ENCODE measurements around the gene NAA10. TPM values are rescaled to one million over a fixed set of nuclear protein-coding genes. Genes with fewer than 3 reads are reported as not detected.

NAA10 gene
- total RNA-seq, 1 experiment from 2014 or later = 124 TPM

DNA sequence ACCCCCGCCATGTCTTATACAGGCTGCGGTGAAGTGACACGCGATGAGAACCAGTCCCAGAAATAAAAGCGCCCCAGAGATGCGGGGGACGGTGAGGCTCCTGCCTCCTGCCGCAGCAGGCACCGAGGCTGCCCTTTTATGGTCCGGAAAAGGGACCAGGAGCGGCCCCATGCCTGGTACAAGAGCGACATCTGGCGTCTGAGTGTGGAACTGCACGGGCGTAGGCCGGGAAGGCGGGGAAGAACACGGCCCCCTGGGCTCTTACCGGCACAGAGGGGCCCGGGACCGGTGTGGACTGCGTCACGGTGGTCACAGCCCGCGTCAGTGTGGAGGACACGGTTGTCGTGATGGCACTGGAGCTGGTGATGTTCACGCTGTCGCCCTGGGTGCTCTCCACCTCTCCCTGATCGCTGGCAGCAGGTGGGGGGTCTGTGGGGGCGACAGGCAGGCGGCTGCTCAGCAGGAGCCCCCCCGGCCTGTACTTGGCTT lies 18.5 kb upstream of the NAA10 start:
- Histone ChIP-seq H3K4me1 (ENCODE audit: control insufficient read depth in 1 of 2, insufficient read depth in 2 of 2, low read length in 2 of 2) (no peaks in the 10 kb centered on the region), H3K9me3 (ENCODE audit: control insufficient read depth in 1 of 2, insufficient read depth in 1 of 2, low read depth in 1 of 2, low read length in 2 of 2) (no peaks in the 10 kb centered on the region), H3K27me3 (ENCODE audit: insufficient read depth, low read length) (no peaks in the 10 kb centered on the region), H3K9ac (ENCODE audit: low read length) (no peak overlapping the region), H3K36me3 (ENCODE audit: control insufficient read depth in 1 of 2, insufficient read depth in 2 of 2, low read length in 2 of 2) (peaks cover 0 to 17% of the 10 kb centered on the region in 2 experiments; a peak in 1 of 4 replicates), H3K27ac (ENCODE audit: low read depth, low read length) (no peak overlapping the region), H3K4me2 (ENCODE audit: low read length) (no peak overlapping the region), H3K9me2 (ENCODE audit: insufficient read depth) (no peaks in the 10 kb centered on the region), H3K79me2 (ENCODE audit: insufficient read depth, low read length) (no peaks in the 10 kb centered on the region; the same call in 1 of the 2 replicates), H4K20me1 (ENCODE audit: insufficient read depth) (no peaks in the 10 kb centered on the region), H3K4me3 (replicated peaks in 1 of 2; ENCODE audit: low read depth in 1 of 2, low read length in 2 of 2) (no peak overlapping the region), H2AFZ (ENCODE audit: low read depth, low read length, poor library complexity, severe bottlenecking) (no peak overlapping the region)
- ATAC-seq (peak; percentile 72), DNase-seq (ENCODE audit: low read depth, low spot score) (no peak)
- POLR2A ChIA-PET = no interaction called here
- CTCF ChIA-PET = no interaction called here
- TF ChIP-seq, protein P1, sequence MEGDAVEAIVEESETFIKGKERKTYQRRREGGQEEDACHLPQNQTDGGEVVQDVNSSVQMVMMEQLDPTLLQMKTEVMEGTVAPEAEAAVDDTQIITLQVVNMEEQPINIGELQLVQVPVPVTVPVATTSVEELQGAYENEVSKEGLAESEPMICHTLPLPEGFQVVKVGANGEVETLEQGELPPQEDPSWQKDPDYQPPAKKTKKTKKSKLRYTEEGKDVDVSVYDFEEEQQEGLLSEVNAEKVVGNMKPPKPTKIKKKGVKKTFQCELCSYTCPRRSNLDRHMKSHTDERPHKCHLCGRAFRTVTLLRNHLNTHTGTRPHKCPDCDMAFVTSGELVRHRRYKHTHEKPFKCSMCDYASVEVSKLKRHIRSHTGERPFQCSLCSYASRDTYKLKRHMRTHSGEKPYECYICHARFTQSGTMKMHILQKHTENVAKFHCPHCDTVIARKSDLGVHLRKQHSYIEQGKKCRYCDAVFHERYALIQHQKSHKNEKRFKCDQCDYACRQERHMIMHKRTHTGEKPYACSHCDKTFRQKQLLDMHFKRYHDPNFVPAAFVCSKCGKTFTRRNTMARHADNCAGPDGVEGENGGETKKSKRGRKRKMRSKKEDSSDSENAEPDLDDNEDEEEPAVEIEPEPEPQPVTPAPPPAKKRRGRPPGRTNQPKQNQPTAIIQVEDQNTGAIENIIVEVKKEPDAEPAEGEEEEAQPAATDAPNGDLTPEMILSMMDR (IDR thresholded peaks at IDR 0.05 in 2 of 3, conservative IDR thresholded peaks at IDR 0.05 in 1 of 3; ENCODE audit: borderline replicate concordance in 1 of 3, insufficient read depth in 1 of 3, low read depth in 2 of 3, low read length in 2 of 3) = peak in 2 of 3 experiments; percentile 79 to 80; a peak in 4 of 6 replicates
- TF ChIP-seq EZH2phosphoT487 (IDR thresholded peaks at IDR 0.05; ENCODE audit: borderline replicate concordance) = no peak
- RAD21 ChIA-PET (ENCODE audit: low non-redundant PET in 1 of 2, low total read pairs in 2 of 2, uncharacterized antibody in 2 of 2, unreplicated experiment in 2 of 2) = no interaction called here
- intact Hi-C loops (cut with micrococcal nuclease) = loop anchor here (1.0 to 2.0 kb wide), 2 partner anchors 29 to 189 kb away; partner anchors contain the start of gene PLXNB3
- no TSS peak for BruUV-seq (replicated peaks)

DNA sequence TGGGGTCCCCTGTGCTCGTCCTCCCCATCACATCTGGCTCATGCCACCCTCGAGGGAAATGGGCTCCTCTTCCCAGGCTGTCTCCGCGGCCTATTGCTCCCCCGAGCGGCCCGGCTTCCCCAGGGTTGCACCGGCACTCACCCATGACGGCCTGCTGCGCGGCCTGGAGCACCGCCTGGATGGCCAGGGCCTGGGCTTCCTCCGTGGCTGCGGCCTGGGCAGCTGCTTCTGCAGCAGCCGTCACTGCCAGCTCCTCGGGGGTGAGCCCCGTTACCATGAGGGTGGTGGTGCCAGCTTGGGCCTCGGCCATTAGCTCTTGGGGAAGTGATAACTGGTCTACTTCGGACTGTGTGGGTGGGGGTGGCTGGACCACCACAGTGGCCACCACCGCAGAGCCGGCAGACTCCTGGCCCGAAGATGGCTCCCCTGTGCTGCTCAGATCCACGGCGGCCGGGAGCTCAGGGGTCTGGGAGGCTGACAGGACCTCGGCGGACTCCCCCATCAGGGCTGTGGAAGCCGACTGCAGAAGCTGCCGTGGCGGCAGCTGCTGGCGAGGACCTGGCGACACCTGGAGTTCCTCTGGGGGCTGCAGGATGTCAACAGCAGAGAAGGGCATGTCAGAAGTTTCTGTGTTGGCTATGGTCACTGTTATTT lies 17.7 kb upstream of the NAA10 start:
- Histone ChIP-seq H3K4me1 (ENCODE audit: control insufficient read depth in 1 of 2, insufficient read depth in 2 of 2, low read length in 2 of 2) (no peaks in the 10 kb centered on the region; a peak in 1 of 4 replicates), H3K27me3 (ENCODE audit: insufficient read depth, low read length) (no peaks in the 10 kb centered on the region), H4K20me1 (ENCODE audit: insufficient read depth) (no peaks in the 10 kb centered on the region), H3K27ac (ENCODE audit: low read depth, low read length) (no peak overlapping the region), H3K9me2 (ENCODE audit: insufficient read depth) (no peaks in the 10 kb centered on the region), H3K4me3 (replicated peaks in 1 of 2; ENCODE audit: low read depth in 1 of 2, low read length in 2 of 2) (no peak overlapping the region), H3K4me2 (ENCODE audit: low read length) (no peak overlapping the region), H2AFZ (ENCODE audit: low read depth, low read length, poor library complexity, severe bottlenecking) (no peak overlapping the region), H3K9ac (ENCODE audit: low read length) (no peak overlapping the region), H3K79me2 (ENCODE audit: insufficient read depth, low read length) (no peaks in the 10 kb centered on the region; the same call in 1 of the 2 replicates), H3K36me3 (ENCODE audit: control insufficient read depth in 1 of 2, insufficient read depth in 2 of 2, low read length in 2 of 2) (peaks cover 0 to 17% of the 10 kb centered on the region in 2 experiments; a peak in 1 of 4 replicates), H3K9me3 (ENCODE audit: control insufficient read depth in 1 of 2, insufficient read depth in 1 of 2, low read depth in 1 of 2, low read length in 2 of 2) (no peaks in the 10 kb centered on the region)
- ChIA-PET RAD21 (ENCODE audit: low non-redundant PET in 1 of 2, low total read pairs in 2 of 2, uncharacterized antibody in 2 of 2, unreplicated experiment in 2 of 2) (no interaction called here), POLR2A (no interaction called here), CTCF (no interaction called here)
- no TSS peak for BruUV-seq (replicated peaks)
- intact Hi-C loops (cut with micrococcal nuclease) = loop anchor here (1.0 to 2.0 kb wide), 2 partner anchors 28 to 188 kb away; partner anchors contain the start of gene PLXNB3
- no peak for ATAC-seq
- no peak for DNase-seq (ENCODE audit: low read depth, low spot score)
- TF ChIP-seq, protein P2, sequence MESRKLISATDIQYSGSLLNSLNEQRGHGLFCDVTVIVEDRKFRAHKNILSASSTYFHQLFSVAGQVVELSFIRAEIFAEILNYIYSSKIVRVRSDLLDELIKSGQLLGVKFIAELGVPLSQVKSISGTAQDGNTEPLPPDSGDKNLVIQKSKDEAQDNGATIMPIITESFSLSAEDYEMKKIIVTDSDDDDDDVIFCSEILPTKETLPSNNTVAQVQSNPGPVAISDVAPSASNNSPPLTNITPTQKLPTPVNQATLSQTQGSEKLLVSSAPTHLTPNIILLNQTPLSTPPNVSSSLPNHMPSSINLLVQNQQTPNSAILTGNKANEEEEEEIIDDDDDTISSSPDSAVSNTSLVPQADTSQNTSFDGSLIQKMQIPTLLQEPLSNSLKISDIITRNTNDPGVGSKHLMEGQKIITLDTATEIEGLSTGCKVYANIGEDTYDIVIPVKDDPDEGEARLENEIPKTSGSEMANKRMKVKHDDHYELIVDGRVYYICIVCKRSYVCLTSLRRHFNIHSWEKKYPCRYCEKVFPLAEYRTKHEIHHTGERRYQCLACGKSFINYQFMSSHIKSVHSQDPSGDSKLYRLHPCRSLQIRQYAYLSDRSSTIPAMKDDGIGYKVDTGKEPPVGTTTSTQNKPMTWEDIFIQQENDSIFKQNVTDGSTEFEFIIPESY (IDR thresholded peaks at IDR 0.05; ENCODE audit: extremely low read depth, insufficient replicate concordance, low read length) = no peak
- TF ChIP-seq RAD21 (IDR thresholded peaks at IDR 0.05; ENCODE audit: low read depth) (no peak), JUND (IDR thresholded peaks at IDR 0.05) (no peak), ZFX (IDR thresholded peaks at IDR 0.05) (no peak), ELF1 (IDR thresholded peaks at IDR 0.05; ENCODE audit: borderline replicate concordance, low read depth) (no peak), CBX3 (IDR thresholded peaks at IDR 0.05; ENCODE audit: low read depth) (no peak), SRF (IDR thresholded peaks at IDR 0.05; ENCODE audit: low read depth) (no peak), CEBPB (IDR thresholded peaks at IDR 0.05; ENCODE audit: low read depth) (no peak), FOSL1 (IDR thresholded peaks at IDR 0.05; ENCODE audit: low read depth) (no peak)
- TF ChIP-seq, protein P3, sequence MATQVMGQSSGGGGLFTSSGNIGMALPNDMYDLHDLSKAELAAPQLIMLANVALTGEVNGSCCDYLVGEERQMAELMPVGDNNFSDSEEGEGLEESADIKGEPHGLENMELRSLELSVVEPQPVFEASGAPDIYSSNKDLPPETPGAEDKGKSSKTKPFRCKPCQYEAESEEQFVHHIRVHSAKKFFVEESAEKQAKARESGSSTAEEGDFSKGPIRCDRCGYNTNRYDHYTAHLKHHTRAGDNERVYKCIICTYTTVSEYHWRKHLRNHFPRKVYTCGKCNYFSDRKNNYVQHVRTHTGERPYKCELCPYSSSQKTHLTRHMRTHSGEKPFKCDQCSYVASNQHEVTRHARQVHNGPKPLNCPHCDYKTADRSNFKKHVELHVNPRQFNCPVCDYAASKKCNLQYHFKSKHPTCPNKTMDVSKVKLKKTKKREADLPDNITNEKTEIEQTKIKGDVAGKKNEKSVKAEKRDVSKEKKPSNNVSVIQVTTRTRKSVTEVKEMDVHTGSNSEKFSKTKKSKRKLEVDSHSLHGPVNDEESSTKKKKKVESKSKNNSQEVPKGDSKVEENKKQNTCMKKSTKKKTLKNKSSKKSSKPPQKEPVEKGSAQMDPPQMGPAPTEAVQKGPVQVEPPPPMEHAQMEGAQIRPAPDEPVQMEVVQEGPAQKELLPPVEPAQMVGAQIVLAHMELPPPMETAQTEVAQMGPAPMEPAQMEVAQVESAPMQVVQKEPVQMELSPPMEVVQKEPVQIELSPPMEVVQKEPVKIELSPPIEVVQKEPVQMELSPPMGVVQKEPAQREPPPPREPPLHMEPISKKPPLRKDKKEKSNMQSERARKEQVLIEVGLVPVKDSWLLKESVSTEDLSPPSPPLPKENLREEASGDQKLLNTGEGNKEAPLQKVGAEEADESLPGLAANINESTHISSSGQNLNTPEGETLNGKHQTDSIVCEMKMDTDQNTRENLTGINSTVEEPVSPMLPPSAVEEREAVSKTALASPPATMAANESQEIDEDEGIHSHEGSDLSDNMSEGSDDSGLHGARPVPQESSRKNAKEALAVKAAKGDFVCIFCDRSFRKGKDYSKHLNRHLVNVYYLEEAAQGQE (IDR thresholded peaks at IDR 0.05; ENCODE audit: low read depth) = no peak
